PC-3 (cell line): ENCODE data around the gene FBXL16.

Experiments
- EZH2 ChIP-seq: fragments of 300-600 bp; sonication (generic); IDR thresholded peaks from one replicate; pipeline ENCODE4 v1.6.1; 2017; ENCODE audit warnings: antibody characterized with exemption, mild to moderate bottlenecking, low read length; ENCODE audit not compliant: unreplicated experiment
- EZH2phosphoT487 ChIP-seq: fragments of 300-600 bp; sonication (generic); IDR thresholded peaks from 2 replicates; pipeline ENCODE4 v1.6.1; 2018; ENCODE audit warnings: mild to moderate bottlenecking, antibody characterized with exemption, low read length, borderline replicate concordance
- TF ChIP-seq, protein P1 (sequence below): fragments of 300-600 bp; sonication (generic); conservative IDR thresholded peaks from 2 replicates; pipeline ENCODE4 v1.5.1; 2017; ENCODE audit warnings: antibody characterized with exemption, low read depth, mild to moderate bottlenecking, low read length

DNA sequence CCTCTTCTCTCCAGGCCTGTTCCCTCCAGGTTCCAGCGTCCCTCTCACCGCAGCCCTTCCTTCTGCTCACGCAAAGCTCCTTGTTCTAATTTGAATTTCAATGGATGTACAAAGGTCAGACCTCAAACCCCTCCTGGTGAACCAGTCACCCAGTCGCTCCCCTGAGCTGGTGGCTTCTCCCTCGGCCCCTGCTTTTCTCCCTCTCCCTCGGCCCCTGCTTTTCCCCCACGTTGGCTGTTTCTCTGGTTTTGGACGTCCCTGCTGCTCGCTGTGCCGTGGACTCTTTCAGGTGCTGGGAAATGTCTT, 46.4 kb upstream of the FBXL16 start:
- TF ChIP-seq, protein P1, sequence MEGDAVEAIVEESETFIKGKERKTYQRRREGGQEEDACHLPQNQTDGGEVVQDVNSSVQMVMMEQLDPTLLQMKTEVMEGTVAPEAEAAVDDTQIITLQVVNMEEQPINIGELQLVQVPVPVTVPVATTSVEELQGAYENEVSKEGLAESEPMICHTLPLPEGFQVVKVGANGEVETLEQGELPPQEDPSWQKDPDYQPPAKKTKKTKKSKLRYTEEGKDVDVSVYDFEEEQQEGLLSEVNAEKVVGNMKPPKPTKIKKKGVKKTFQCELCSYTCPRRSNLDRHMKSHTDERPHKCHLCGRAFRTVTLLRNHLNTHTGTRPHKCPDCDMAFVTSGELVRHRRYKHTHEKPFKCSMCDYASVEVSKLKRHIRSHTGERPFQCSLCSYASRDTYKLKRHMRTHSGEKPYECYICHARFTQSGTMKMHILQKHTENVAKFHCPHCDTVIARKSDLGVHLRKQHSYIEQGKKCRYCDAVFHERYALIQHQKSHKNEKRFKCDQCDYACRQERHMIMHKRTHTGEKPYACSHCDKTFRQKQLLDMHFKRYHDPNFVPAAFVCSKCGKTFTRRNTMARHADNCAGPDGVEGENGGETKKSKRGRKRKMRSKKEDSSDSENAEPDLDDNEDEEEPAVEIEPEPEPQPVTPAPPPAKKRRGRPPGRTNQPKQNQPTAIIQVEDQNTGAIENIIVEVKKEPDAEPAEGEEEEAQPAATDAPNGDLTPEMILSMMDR: no peak
- TF ChIP-seq EZH2phosphoT487 (no peak), EZH2 (no peak)
